ENCODE results near the gene BZW2.

DNA sequence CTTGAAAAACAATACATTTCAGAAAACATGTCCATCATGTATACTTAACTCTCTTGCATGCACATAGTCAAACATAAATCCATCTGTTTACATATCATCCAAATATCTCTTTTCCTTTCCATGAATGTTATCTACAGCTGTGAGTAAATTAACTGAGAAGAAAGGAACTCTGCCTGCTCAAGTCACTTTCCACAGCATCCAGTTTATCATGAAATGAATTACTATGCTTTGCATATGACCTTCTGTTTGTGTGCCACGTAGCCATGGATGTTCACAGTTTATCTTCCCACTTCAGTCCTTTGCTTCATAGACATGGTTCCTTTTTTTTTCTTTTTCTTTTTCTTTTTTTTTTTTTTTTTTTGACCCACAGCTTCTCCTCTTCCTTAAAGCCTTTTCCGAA lies 39.6 kb downstream of the BZW2 start:
- TF ChIP-seq POLR2A (IDR thresholded peaks at IDR 0.05; ENCODE audit: low read length) (no peak), GATA1 (IDR thresholded peaks at IDR 0.05; ENCODE audit: low read depth, low read length) (no peak)
